HL-60/S4 (cell line): ENCODE measurements around the gene DDIT4.
"Not testable (repeated sequence)": the region's sequence is repeated elsewhere in the genome, so short reads cannot be mapped to it uniquely, and the experiment has no call there.

ENCODE experiments used
- in situ Hi-C: fragments of 300-500 bp; cut with MboI; formaldehyde crosslinking; loops from 2 replicates; pipeline ENCODE4 v1.14.3; 2022; ENCODE audit warnings: low sequenced_read_pairs

The DDIT4 gene, protein sequence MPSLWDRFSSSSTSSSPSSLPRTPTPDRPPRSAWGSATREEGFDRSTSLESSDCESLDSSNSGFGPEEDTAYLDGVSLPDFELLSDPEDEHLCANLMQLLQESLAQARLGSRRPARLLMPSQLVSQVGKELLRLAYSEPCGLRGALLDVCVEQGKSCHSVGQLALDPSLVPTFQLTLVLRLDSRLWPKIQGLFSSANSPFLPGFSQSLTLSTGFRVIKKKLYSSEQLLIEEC

DNA sequence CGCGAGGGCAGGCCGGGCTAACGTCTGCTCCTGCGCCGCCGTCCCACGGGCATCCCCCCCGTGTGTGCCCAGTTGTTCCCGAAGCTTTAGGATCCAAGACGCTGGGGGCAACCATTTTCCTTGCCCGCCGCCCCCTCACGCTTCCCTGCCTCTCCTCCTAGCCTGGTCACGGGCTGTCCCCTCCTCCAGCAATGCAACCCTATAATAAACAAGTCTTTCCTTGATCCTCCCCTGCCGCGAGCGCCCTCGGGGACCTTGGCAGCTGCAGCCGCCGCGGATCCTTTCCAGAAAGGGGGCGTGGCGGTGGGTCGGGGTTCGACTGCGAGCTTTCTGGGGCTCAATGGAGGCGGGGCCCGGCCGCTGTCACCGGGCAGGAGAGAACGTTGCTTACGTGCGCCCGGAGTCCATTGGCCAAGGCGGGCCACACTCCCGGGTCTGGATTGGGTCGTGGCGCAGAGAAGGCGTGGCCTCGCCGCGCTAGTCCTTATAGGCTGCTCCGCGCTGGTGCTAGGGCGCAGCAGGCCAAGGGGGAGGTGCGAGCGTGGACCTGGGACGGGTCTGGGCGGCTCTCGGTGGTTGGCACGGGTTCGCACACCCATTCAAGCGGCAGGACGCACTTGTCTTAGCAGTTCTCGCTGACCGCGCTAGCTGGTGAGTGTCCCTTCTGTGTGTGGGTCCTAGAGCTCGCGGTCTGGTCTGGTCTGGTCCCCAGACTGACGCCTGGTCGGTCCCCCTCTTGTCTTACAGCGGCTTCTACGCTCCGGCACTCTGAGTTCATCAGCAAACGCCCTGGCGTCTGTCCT, at the start of gene DDIT4:
TSS of gene DDIT4 (plus strand) at position 515 of the 803 bp plus-strand sequence. CDS start 293 bp downstream, outside the sequence.
- in situ Hi-C loops: no loop called here

DNA sequence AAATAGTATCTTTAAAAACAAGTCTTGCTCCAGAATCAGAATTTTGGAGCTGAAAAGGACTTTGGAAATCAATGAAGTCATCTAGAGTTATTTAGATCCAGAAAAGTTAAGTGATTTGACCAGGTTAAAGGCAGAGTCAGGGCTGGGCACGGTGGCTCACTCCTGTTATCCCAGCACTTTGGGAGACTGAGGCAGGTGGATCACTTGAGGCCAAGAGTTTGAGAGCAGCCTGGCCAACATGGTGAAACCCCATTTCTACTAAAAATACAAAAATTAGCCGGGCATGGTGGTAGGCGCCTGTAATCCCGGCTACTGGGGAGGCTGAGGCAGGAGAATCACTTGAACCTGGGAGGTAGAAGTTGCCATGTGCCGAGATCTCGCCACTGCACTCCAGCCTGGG, 49.5 kb upstream of the DDIT4 start:
- in situ Hi-C loops: not testable (repeated sequence)

DNA sequence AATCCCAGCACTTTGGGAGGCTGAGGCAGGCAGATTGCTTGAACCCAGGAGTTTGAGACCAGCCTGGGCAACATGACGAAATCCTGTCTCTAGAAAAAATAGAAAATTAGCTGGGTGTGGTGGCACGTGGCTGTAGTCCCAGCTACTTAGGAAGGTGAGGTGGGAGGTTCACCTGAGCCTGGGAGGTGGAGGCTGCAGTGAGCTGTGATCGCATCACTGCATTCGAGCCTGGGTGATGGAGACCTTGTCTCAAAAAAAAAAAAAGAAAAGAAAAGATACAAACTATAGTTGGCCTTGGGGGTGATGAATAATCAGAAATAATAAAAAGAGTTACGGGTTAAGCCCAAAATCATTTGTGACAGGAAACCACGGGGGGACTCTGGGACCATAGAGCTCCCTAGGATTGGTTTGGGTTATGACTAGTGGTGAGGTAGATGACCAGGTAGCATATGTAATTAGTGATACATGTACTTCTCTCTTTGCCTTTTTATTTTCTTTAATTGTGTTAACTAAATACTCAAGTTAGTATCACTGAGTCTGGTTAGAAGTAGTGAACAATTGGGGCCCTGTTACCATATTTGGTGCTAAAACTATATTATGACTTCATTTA, 47.2 kb upstream of the DDIT4 start:
- in situ Hi-C loops: no loop called here

DNA sequence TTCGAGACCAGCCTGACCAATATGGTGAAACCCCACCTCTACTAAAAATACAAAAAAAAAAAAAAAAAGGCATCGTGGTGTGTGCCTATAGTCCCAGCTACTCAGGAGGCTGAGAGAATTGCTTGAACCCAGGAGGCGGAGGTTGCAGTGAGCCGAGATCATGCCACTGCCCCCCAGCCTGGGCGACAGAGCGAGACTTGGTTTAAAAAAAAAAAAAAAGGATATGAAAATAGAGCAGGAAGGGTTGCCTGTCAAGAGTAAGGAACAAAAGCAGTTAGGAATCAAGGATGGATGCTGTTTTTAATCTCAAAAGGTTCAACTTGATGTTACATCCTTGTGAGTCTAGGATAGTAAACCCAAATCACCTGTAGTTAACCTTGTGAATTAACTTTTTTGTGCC, 45.9 kb upstream of the DDIT4 start:
- in situ Hi-C loops: no loop called here

DNA sequence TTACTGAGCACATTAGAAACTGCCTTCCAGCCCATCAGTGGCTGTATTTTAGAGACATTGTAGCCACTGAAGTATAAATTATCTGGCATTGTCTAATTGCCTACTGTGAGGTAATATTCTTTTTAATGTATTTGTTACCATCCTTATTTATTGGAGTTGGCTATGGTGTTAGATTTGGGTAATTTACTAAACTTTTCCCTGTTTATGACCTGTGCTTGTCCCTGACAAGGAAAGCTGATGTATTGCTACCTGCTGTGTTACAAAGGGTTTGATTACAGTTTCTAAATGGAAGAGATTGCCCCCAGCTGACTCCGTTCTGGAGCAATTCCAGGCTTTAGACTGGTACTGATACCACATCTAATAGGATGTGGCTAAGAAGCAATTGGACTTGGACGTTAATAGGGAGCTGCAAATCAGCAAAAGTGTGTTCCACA, 45.4 kb upstream of the DDIT4 start:
- in situ Hi-C loops: no loop called here

DNA sequence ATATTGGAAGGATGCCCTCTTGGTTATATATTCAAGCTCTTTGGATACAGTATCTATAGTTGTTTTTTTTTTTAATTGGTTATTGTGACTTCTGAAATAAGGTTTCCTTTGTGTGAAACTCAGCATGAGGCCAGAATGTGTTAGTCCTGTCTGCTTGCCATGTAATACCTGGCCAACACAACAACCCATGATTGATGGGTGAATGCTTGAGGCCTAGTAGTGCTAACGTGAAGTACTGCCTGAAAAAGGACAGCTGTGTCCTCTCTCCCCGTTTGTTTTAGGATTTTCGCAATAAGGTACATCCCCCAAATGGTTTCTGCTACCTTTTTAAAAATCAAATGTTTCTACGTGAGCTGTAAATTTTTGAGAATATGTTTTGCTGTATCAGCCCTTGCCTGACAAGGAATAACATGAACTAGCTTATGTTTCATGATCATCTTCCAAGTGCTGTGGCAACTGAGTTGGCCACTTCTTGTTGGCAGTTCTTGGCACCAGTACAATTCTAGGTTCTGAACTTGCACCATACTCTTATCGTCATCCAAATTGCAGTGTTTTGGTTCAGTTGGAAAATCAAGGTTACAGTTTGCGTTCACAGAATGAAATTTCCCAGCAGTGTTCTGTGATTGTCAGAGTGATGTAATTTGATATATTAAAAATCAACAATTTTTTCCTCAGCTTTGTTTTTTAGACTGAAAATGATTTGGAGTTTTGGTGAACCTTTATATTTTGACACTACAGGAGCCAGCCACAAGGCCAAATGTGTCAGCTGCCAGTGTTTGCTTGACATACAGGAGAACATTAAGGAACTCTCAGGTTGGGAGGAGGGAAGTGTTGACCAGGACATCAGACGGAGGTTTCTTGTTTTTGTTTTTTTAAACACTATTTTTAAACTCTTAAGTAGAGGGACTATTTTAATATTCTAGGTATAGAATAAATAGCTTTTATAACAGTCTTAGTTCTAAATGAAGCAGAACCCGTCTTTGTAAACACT, 44.2 kb upstream of the DDIT4 start:
- in situ Hi-C loops: no loop called here

DNA sequence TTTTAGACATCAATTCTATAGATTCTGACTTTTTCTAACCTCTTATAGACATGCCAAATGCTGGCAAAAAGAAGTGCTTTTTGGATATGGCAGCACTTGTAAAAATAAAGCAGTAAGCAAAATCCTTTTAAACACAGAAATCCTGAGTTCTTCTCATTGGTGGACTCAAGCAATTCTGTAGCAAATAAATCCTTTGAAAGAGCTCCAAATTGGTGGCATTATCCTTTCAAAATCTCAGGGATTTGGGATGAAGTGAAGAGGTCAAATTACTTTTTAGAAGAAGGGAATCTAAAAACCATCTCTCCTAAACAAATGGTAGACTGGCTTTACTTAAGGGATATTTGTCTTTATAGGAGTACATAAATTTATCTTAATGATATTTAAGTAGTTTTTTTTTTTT, 40.1 kb upstream of the DDIT4 start:
- in situ Hi-C loops: no loop called here

DNA sequence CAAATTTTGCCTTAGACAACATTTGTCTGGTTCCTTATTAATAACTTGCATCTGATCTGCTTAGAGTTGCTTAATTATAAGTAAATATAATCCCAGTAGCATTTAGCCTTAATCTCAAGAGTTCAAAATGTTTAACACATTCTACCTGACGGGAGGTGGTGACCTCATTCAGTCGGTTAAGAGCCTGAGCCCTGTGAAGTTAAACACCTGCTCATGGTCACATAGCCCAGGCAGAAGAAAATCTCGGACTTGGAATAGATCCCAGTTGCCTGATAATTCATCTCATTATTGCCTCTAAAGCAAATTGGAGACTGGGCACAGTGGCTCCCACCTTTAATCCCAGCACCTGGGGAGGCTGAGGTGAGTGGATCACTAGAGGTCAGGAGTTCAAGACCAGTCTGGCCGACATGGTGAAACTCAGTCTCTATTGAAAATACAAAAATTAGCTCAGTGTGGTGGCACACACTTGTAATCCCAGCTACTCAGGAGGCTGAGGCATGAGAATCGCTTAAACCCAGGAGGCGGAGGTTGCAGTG, 39.1 kb upstream of the DDIT4 start:
- in situ Hi-C loops: no loop called here

DNA sequence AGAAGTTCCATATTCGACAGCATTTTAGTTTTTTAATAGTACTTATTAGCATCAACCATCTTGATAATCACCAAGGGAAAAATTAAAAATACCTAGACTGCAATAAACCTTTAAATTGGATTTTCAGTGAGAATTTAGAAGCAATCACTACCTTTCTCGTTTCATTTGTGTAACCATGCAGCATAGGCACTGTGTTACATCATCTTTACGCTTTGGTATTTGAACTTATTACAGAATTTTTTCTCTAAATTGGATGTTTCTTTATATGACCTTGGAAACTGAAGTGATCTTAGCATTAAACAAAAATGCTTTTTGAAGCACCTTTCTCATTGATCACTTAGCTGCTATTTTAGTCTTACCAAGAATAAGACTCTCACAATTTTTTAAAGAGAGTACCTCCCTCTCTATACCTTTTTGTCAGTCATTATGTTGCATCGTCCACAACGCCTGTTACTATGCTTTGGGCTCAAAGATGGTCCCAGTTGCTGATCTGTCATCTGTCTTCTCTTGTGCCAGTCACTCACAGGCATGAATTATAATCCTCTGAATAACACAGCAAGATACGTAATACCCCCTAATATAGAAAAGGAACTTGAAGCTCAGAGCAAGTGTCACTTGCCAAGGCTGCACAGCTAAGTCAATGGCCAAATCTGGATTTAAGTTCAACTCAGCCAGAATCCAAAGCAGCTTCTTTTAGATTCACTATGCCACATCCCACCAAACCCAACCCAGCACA, 38.0 kb upstream of the DDIT4 start:
- in situ Hi-C loops: no loop called here

DNA sequence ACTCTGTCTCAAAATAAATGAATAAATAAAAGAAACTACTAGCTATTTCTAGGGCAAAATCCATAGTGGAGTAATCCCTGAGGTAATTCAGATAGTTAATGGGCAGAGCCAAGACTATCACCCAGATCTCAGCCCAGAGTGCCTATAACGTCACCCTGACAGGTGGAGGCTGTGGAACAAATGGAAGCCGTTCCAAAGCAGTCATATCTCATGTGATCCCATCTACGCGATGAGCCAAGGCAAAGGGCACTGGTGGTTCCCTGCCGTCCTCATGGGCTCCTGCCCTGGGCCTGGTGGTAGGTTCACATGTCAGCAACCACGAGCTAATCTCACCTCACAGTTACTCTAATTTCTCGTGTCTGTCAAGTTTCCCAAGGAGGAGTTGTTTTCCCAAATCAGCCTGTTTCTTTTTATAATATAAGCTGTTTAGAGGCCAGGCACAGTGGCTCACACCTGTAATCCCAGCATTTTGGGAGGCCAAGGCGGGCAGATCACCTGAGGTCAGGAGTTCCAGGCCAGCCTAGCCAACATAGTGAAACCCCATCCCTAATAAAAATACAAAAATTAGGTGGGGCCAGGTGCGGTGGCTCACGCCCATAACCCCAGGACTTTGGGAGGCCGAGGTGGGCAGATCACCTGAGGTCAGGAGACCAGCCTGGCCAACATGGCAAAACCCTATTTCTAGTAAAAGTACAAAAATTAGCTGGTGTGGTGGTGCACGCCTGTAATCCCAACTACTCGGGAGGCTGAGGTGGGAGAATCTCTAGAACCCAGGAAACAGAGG, 35.1 kb upstream of the DDIT4 start:
- in situ Hi-C loops: no loop called here

DNA sequence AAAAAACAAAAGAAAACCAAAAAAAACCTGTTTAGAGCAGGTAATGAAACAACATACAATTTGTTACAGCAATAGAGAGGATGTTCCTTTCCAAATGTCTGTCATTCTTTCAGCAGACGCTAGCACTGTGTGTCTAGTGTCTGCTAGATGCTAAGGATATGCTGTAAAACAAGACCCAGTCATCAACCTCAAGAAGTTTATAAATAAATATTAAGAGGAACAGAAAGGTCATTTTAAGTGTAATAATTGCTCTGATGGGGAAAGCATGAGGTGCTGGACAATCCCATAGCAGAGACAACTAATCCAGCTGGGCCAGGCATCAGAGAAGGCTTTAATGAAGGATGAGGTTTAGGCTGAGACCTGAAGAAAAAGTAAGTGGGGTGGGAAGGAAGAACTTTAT, 34.3 kb upstream of the DDIT4 start:
- in situ Hi-C loops: no loop called here

DNA sequence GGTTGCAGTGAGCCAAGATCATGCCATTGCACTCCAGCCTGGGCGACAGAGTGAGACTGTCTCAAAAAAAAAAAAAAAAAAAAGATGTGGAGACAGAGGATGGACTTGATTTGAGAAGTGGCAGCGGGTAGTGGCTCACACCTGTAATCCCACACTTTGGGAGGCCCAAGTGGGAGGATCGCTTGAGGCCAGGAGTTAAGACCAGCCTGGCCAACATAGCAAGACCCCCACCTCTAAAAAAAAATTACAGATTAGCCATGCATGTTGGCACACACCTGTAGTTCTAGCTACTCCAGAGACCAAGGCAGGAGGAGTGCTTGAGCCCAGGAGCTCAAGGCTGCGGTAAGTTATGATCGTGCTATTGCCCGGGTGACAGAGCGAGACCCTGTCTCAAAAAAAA, 33.4 kb upstream of the DDIT4 start:
- in situ Hi-C loops: no loop called here

DNA sequence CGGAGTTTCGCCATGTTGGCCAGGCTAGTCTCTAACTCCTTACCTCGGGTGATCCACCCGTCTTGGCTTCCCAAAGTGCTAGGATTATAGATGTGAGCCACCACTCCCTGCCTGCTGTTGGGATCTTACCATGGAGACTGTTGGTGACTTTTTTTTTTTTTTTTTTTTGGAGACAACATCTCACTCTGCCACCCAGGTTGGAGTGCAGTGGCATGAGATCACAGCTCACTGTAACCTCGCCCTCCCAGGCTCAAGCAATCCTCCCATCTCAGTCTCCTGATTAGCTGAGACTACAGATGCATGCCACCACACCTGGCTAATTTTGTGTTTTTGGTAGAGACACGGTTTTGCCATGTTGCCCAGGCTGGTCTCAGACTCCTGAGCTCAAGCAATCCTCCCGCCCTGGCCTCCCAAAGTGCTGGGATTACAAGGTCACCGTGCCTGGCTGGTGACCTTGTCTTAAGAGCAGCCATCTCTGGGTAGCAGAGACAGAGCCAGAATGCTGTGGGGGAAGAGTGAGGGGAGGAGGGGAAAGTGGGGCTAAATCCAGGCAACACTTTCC, 32.0 kb upstream of the DDIT4 start:
- in situ Hi-C loops: no loop called here

DNA sequence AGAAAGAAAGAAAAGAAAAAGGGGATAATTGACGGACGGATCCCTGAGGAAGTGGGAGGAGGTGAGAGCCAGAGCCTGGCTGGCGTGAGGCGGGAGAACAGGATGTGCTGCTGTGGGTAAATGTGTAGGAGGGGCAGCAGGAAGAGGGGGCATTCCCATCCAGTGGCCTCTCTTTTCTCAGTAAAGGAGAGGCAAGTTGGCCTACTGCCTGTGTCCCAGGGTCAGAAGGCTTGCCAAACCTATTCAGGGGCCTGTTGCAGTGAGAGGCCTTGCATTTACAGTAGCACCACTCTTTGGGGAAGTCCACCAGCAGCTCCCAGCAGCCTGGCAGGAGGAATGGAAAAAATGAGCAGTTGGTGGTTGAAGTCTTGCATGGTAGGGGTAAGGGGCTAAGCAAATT, 31.0 kb upstream of the DDIT4 start:
- in situ Hi-C loops: no loop called here

DNA sequence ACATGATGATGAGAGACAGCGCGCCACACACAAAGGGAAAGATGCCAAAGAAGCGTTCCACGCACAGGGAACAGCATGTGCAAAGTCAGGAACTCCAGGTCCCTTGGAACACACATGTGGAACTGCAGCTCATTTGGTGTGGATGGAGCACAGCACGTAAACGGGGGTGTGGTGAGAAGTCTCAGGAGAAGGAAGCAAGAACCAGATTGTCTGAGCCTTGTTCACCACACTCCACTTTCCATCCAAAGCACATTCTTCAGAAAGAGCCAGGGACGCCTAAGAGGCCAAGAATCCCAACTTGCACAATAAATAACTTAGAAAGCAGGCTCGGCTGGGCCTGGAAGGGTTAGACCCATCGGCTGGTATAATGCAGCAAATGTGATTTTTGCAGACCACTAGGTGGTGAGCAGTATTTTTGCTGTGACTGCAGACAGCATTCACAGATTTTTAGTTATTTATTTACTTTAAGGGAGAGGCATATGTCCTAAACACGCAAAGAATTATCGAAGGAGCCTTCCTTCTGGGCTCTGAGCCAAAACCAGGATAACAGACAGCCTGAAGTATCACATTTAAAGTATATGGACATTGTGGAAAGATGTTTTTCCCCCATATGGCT, 29.8 kb upstream of the DDIT4 start:
- in situ Hi-C loops: no loop called here

DNA sequence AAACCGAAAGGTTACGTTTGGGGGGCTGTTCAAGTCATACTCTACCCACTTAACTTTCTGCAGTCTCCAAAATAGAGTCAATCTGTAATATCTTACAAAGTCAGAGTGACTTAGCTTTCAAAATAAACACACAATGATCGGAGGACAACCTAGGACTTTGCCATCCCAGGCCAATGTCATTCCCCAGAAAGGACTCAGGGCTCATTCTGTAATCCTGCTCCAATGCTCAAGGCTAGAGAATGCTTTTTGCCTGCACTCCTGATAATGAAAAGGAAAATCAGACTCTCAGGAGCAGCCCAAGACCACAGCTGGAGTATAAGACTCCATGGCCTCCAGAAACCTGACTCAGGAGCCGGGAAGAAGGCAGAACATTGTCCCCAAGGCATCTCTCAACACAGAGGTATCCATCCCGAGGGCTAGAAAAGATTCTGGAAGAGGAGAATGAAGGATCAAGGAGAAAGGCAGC, 29.1 kb upstream of the DDIT4 start:
- in situ Hi-C loops: no loop called here

DNA sequence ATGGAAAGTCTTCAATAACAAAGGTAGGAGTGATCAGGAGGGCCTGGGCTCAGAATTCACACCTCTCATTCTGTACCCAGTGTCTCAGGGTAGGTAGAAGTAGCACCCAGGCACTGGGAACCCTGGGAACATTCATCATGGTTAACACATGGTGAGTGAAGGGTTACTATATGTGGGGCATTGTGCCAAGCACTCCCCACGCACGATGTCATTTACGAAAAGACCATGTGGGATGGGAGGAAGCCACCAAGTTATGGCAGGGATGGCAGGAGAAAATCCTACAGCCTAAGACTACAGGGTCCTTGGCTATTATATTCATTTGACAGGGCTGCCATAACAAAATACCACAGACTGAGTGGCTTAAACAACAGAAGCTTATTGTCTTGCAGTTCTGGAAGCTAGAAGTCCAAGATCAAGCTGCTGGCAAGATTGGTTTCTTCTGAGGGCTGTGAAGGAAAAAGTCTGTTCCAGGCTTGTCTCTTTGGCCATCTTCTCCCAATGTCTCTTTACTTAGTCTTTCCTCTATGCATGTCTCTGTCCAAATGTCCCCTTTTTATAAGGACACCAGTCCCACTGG, 27.7 kb upstream of the DDIT4 start:
- in situ Hi-C loops: no loop called here
